GM21447 (cell line): Measurements from ENCODE around the gene RCBTB1.

Source experiments
- ATAC-seq: cut with Tn5 transposase; IDR thresholded peaks from one replicate; pipeline ENCODE4 v1.9.1; 2021; ENCODE audit not compliant: unreplicated experiment

Gene RCBTB1

GRCh38 chr13:49561062-49561410, 24.3 kb downstream of the RCBTB1 start:
- no peak for ATAC-seq

- no peak for ATAC-seq
These were observed 24.9 kb downstream of the RCBTB1 start for GRCh38 chr13:49560270-49561061.

GRCh38 chr13:49559006-49559405, 26.4 kb downstream of the RCBTB1 start:
- no peak for ATAC-seq

GRCh38 chr13:49554387-49554786, 31.0 kb downstream of the RCBTB1 start:
- ATAC-seq, result no peak

- no peak for ATAC-seq
These were observed 31.5 kb downstream of the RCBTB1 start for GRCh38 chr13:49553888-49554287.

- ATAC-seq, result no peak
These were observed 34.3 kb downstream of the RCBTB1 start for GRCh38 chr13:49550942-49551644.

GRCh38 chr13:49549289-49549688, 36.1 kb downstream of the RCBTB1 start:
- no peak for ATAC-seq

- ATAC-seq, result no peak
These were observed 38.8 kb downstream of the RCBTB1 start for GRCh38 chr13:49546561-49546960.

GRCh38 chr13:49545661-49546060, 39.7 kb downstream of the RCBTB1 start:
- ATAC-seq, result no peak

- ATAC-seq, result no peak
These were observed 41.7 kb downstream of the RCBTB1 start for GRCh38 chr13:49543656-49544055.

- ATAC-seq, result peak; percentile 51
These were observed 44.8 kb downstream of the RCBTB1 start for GRCh38 chr13:49540552-49540951.

GRCh38 chr13:49539746-49540145, 45.6 kb downstream of the RCBTB1 start:
- ATAC-seq, result no peak

GRCh38 chr13:49539313-49539712, 46.0 kb downstream of the RCBTB1 start:
- no peak for ATAC-seq

GRCh38 chr13:49538404-49538803, 47.0 kb downstream of the RCBTB1 start:
- ATAC-seq, result no peak

- no peak for ATAC-seq
These were observed 49.0 kb downstream of the RCBTB1 start for GRCh38 chr13:49536144-49536873.

GRCh38 chr13:49533591-49534269, 51.6 kb downstream of the RCBTB1 start:
- ATAC-seq, result no peak

GRCh38 chr13:49533011-49533410, 52.3 kb downstream of the RCBTB1 start:
- ATAC-seq, result no peak

GRCh38 chr13:49532593-49532992, 52.8 kb downstream of the RCBTB1 start:
- ATAC-seq, result no peak

GRCh38 chr13:49530457-49530856, 54.9 kb downstream of the RCBTB1 start:
- peak; percentile 69 for ATAC-seq

GRCh38 chr13:49528161-49528560, 57.2 kb downstream of the RCBTB1 start:
- no peak for ATAC-seq

- no peak for ATAC-seq
These were observed 58.2 kb downstream of the RCBTB1 start for GRCh38 chr13:49527123-49527522.
